Neural cell (in vitro differentiated cells): ENCODE data around the gene TUBB2A. TPM values are rescaled to one million over a fixed set of nuclear protein-coding genes. Genes with fewer than 3 reads are reported as not detected.

Experiments used
- H2AFZ ChIP-seq: fragments of 200-600, 300-800 bp; sonication (generic), shearing (Covaris generic); 2 replicates; pipeline ENCODE4 v1.6.0; 2014; ENCODE audit warnings: low read depth, mild to moderate bottlenecking, antibody characterized with exemption, low read length, moderate library complexity
- H3F3A ChIP-seq: fragments of 200-600 bp; shearing (Covaris generic); 2 replicates; pipeline ENCODE4 v1.6.1; 2016; ENCODE audit warnings: mild to moderate bottlenecking, moderate library complexity, mixed read lengths, antibody characterized with exemption, low read length; ENCODE audit not compliant: insufficient read depth, poor library complexity, severe bottlenecking
- H3K27ac ChIP-seq: fragments of 200-600, 300-800 bp; sonication (generic), shearing (Covaris generic); 2 replicates; pipeline ENCODE4 v1.5.1; 2014; ENCODE audit warnings: mild to moderate bottlenecking, low read length, moderate library complexity
- H3K27me3 ChIP-seq: fragments of 300-800, 200-600 bp; sonication (generic), shearing (Covaris generic); 2 replicates; pipeline ENCODE4 v1.6.0; 2014; ENCODE audit warnings: mild to moderate bottlenecking, low read depth, low read length, moderate library complexity; ENCODE audit not compliant: insufficient read depth
- H3K36me3 ChIP-seq: fragments of 300-800, 200-600 bp; sonication (generic), shearing (Covaris generic); 2 replicates; pipeline ENCODE4 v1.5.1; 2014; ENCODE audit warnings: mild to moderate bottlenecking, antibody characterized with exemption, low read length, moderate library complexity; ENCODE audit not compliant: insufficient read depth
- H3K4me2 ChIP-seq: fragments of 300-800, 200-600 bp; sonication (generic), shearing (Covaris generic); 2 replicates; pipeline ENCODE4 v1.6.0; 2014; ENCODE audit warnings: mild to moderate bottlenecking, low read length
- H3K4me3 ChIP-seq: fragments of 300-800, 200-600 bp; sonication (generic), shearing (Covaris generic); 2 replicates; pipeline ENCODE4 v1.5.1; 2014; ENCODE audit warnings: mild to moderate bottlenecking, low read length, moderate library complexity
- H3K79me2 ChIP-seq: fragments of 200-600 bp; shearing (Covaris generic); replicated peaks from 2 replicates; pipeline ENCODE4 v1.6.0; 2014; ENCODE audit warnings: mild to moderate bottlenecking, low read length, moderate library complexity; ENCODE audit not compliant: insufficient read depth
- H3K9ac ChIP-seq: fragments of 300-800, 200-600 bp; sonication (generic), shearing (Covaris generic); 2 replicates; pipeline ENCODE4 v1.6.1; 2016; ENCODE audit warnings: mild to moderate bottlenecking, low read length, mixed read lengths
- H3K9me2 ChIP-seq: fragments of 200-600 bp; shearing (Covaris generic); 2 replicates; pipeline ENCODE4 v1.6.1; 2016; ENCODE audit warnings: mild to moderate bottlenecking, low read length, mixed read lengths; ENCODE audit not compliant: insufficient read depth
- H3K9me3 ChIP-seq: fragments of 200-600, 300-800 bp; sonication (generic), shearing (Covaris generic); 2 replicates; pipeline ENCODE4 v1.6.1; 2016; ENCODE audit warnings: mild to moderate bottlenecking, mixed run types, low read length, moderate library complexity, mixed read lengths
- H4K20me1 ChIP-seq: fragments of 200-600 bp; shearing (Covaris generic); 2 replicates; pipeline ENCODE4 v1.6.1; 2016; ENCODE audit warnings: mild to moderate bottlenecking, mixed run types; ENCODE audit not compliant: insufficient read depth
- CTCF ChIP-seq: fragments of 450-650 bp; IDR thresholded peaks from 2 replicates; pipeline ENCODE4 v1.5.1; 2014; ENCODE audit warnings: antibody characterized with exemption, mild to moderate bottlenecking, moderate library complexity; ENCODE audit not compliant: poor library complexity, severe bottlenecking
- EP300 ChIP-seq: fragments of 450-650 bp; conservative IDR thresholded peaks from 2 replicates; pipeline ENCODE4 v1.6.1; 2014; ENCODE audit warnings: antibody characterized with exemption, mild to moderate bottlenecking, moderate library complexity; ENCODE audit not compliant: poor library complexity, severe bottlenecking
- EZH2 ChIP-seq: fragments of 200-600, 300-800 bp; shearing (Covaris generic), sonication (generic); IDR thresholded peaks from 2 replicates; pipeline ENCODE4 v1.6.1; 2014; ENCODE audit warnings: antibody characterized with exemption, low read length, borderline replicate concordance, mild to moderate bottlenecking; ENCODE audit not compliant: insufficient read depth, poor library complexity, severe bottlenecking
- MXI1 ChIP-seq: fragments of 450-650 bp; conservative IDR thresholded peaks from 2 replicates; pipeline ENCODE4 v1.6.1; 2014; ENCODE audit warnings: antibody characterized with exemption, mild to moderate bottlenecking; ENCODE audit not compliant: poor library complexity, severe bottlenecking
- POLR2AphosphoS5 ChIP-seq: IDR thresholded peaks from 2 replicates; pipeline ENCODE4 v1.6.1; 2012
- RAD21 ChIP-seq: fragments of 450-650 bp; conservative IDR thresholded peaks from 2 replicates; pipeline ENCODE4 v1.6.1; 2014; ENCODE audit warnings: antibody characterized with exemption, mild to moderate bottlenecking, moderate library complexity
- REST ChIP-seq: IDR thresholded peaks from 2 replicates; pipeline ENCODE4 v1.6.1; 2012; ENCODE audit warnings: borderline replicate concordance
- SMC3 ChIP-seq: fragments of 450-650 bp; conservative IDR thresholded peaks from 2 replicates; pipeline ENCODE4 v1.6.1; 2014; ENCODE audit warnings: antibody characterized with exemption, mild to moderate bottlenecking, moderate library complexity; ENCODE audit not compliant: poor library complexity
- TAF1 ChIP-seq: IDR thresholded peaks from 2 replicates; pipeline ENCODE4 v1.6.1; 2012; ENCODE audit warnings: low read depth
- polyA plus RNA-seq: library from polyadenylated mRNA; depleted of rRNA; stranded (reverse); fragments of >200 nt; gene quantifications from 2 replicates; pipeline ENCODE4 v1.2.3, GENCODE V29; 2014

The TUBB2A gene
- polyA plus RNA-seq, 1 donor from 2014 or later = 1,088 TPM

GRCh38 chr6:3135668-3136291 lies 21.6 kb downstream of the TUBB2A start:
- TF ChIP-seq SMC3 (no peak), POLR2AphosphoS5 (no peak), REST (no peak), RAD21 (no peak), MXI1 (no peak), EP300 (no peak), CTCF (no peak), EZH2 (no peak), TAF1 (no peak)
- Histone ChIP-seq H3K27me3 (no peaks in the 10 kb centered on the region), H4K20me1 (no peaks in the 10 kb centered on the region), H3F3A (no peaks in the 10 kb centered on the region), H3K9me2 (no peaks in the 10 kb centered on the region), H3K4me3 (no peak overlapping the region), H3K9ac (no peak overlapping the region), H3K9me3 (no peaks in the 10 kb centered on the region), H2AFZ (no peak overlapping the region), H3K36me3 (no peaks in the 10 kb centered on the region), H3K4me2 (no peak overlapping the region), H3K79me2 (no peaks in the 10 kb centered on the region), H3K27ac (no peak overlapping the region)

- H3K79me2 ChIP-seq = no peaks in the 10 kb centered on the region
- peaks cover 4% of the 10 kb centered on the region for H3K36me3 ChIP-seq
- H3K27me3 ChIP-seq = no peaks in the 10 kb centered on the region
- H3K9ac ChIP-seq = no peak overlapping the region
- H3F3A ChIP-seq = no peaks in the 10 kb centered on the region
- H3K27ac ChIP-seq = no peak overlapping the region
- H3K9me3 ChIP-seq = no peaks in the 10 kb centered on the region
- no peaks in the 10 kb centered on the region for H4K20me1 ChIP-seq
- no peak overlapping the region for H3K4me3 ChIP-seq
- TF ChIP-seq MXI1 (no peak), CTCF (no peak), TAF1 (no peak), SMC3 (no peak), RAD21 (no peak), EP300 (no peak), EZH2 (no peak), POLR2AphosphoS5 (no peak), REST (no peak)
- H2AFZ ChIP-seq = no peak overlapping the region
- H3K4me2 ChIP-seq = no peak overlapping the region
- H3K9me2 ChIP-seq = no peaks in the 10 kb centered on the region
Observed at GRCh38 chr6:3133515-3133914, 23.8 kb downstream of the TUBB2A start.
